NCI-H2107 treated with DMSO at 0.1 percent for 48 hours (cell line): ENCODE results near the gene IFTAP.
A peak's percentile ranks its signal among the peaks of the same experiment; 100 is the strongest.

Experiments used
- DNase-seq: peaks from one replicate; lab custom pipeline; 2025; ENCODE audit not compliant: unreplicated experiment; lab: John Stamatoyannopoulos, UW

The IFTAP gene

DNA sequence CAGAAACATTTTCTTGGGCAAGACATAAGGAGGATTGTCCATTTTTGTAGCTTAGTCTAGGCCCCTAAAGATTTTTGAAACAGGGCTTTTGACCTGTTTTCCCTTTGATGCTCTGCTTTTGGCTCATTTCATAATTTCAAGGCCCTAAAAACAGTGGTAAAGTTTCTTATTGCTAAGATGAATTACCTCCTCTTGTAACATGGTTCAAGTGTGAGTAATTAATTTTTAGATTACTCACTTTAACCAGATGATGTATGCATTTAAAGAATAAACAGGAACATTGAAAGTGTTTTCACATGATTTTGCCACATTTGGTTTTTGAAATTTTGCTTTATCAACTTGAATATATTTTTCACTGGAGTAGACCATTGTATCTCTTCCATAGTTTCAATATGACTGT is 2.6 kb downstream of the IFTAP start:
- no peak for DNase-seq

- DNase-seq: no peak
These were observed 3.7 kb downstream of the IFTAP start, which contains the start of gene RAG2 for GRCh38 chr11:36598051-36598450. Gene RAG2, minus strand, starts transcription at chr11:36598236. Its CDS starts 4,068 bp downstream, at chr11:36594168.

DNA sequence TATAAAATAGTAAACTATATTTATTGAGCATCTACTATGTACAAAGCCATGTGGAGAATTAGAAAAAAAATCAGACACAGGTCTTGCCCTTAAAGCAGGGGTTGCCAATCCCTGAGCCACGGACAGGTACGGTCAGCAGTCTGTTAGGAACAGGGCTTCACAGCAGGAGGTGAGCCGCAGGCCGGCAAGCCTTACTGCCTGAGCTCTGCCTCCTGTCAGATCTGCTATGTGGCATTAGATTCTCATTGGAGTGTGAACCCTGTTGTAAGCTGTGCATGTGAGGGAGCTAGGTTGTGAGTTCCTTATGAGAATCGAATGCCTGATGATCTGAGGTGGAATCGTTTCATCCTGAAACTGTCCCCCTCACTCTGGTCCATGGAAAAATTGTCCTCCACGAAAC is 5.9 kb downstream of the IFTAP start:
- DNase-seq: no peak

DNA sequence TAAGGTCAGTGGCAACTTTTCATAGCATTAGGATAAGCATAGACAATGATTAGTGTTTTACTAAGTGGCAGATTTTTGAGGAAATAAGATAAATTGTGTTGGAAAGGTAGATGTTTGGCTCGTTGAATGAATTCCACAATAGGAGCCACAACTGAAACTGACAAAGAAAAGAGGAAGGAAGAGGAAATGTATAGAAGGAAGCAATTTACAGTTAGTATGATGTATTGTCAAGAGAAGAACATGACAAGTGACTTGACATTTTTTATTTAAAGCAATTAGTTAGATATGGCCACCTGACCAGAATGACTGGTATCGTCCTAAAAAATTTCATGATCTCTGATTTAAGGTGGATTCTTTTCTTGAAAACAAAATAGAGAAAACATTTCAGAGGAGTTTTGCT is 6.9 kb downstream of the IFTAP start:
- DNase-seq: no peak

GRCh38 chr11:36602135-36602534 is 7.8 kb downstream of the IFTAP start:
- no peak for DNase-seq

DNA sequence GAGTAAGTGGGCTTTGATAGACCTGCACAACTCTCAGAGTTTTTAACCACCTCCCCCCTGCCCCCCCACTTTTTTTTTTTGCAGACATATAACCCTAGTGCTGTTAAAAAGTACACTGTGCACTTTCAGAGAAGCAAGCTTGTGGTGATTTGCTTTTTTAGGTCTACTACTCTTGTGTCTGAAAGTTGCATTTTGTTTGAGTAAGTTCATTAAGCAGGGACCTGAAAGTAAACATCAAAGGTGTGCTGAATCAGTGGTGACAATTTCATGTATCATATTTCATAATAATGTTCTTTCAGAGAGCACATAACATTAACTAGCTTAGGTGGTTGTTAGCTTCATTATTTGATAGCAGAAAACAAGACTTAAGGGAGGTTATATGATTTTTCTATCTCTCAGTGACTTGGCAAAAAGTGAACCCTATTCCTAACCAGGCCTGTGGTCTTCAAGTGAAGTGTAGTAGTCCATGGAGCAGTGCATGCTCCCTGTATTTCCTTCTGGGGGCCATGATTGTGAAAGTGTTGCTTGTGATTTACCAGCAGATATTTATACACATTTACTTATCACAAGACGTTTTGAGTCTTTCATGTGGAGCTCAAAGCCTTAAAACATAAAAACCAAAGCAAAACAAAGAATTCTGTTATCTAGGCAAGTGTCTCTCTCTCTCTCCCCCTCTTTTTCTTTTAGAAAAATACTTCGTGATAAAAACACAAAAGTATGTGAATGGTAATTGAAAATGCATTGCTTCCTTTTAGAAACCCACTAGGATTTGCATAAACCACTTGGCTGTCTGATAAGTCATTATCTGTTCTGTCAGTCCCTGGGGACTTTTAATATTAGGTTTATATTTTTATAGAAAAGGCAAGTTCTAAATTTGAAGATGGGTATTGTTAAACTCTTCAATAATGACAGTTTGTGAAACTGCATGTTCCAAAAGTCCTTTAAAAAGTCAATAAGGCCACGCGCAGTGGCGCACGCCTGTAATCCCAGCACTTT is 11.2 kb downstream of the IFTAP start:
- DNase-seq: peak; percentile 3

DNA sequence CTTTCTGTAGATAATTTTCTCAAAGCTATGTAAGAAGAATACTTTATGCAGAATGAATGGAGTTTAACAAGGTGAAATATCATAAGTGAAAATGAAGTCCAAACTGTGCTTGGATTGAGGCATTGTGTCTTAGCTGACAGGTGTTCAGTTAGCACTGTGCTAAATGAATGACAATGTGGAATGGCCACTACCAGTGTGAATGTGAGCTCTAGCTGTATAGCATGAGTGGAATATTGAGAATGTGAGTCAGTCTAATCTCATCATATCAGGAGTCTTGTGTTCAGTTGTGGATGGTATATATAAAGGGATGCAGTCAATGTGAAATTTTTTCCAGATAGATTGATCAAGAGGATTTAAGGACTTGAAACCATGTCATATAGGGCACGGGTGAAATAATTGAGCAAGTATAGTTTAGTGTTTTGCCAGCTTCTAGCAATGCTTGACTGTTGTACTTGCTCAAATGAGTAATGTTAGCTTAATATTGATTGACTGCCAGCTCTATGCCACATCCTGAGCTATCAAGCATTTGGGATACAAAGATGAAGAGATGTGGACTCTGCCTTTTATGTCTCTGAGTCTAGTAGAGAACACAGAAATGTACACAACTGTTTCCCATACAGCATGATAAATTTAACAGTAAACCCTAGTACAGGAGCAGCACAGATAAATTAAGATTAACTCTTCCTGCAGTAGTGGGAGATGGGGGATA is 14.3 kb downstream of the IFTAP start:
- no peak for DNase-seq

GRCh38 chr11:36609383-36609782 is 15.1 kb downstream of the IFTAP start:
- no peak for DNase-seq

DNA sequence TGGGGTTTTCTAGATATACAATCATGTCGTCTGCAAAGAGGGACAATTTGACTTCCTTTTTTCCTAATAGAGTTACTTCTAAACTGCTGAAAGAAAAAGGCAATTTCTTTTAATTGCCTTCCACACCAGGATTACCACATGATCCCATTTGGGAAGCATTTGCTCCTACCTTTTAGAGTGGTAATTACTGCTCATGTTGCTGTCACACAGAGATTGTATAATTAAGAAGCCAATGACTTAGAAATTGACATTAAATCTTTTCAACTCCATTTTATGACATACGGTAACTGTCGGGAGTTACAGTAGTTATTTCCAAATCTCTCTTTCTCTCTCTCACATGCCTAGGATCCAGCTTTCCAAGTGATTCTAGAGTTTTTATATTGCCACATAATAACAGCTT is 21.5 kb downstream of the IFTAP start:
- DNase-seq: no peak

DNA sequence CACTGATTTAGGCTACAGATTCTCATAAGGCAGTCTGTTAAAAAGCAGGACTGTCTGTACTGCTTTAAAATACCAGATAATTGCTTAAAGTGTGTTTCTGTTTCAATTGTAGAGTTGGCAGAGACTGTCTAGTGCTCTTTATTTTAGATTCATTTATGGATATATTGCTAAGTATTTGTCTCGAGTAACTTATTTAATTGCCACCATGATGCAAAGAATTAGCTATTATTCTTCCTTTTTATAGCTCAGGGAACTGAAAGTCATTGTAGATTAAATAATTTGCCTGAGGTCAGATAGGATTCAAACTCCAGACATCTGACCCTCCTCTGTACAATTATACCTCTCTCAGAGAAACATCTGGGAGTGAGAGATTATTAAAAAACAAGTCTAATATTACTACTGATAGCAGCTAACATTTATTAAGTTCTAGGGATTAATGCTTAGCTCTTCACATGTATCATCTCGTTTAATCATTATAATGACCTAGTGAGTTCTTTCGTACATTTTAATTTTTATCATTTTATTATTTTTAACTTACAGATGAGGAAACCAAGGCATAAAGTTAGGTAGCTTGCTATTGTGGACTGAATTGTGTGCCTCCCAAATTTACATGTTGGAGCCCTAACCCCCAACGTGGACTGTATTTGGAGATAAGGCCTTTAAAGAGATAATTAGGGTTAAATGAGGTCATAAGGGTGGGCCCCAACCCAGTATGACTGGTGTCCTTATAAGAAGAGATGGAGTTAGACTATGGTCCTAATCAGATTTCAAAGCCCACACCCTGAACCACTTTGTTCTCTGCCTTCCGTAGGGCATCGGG is 23.5 kb downstream of the IFTAP start:
- DNase-seq: no peak

DNA sequence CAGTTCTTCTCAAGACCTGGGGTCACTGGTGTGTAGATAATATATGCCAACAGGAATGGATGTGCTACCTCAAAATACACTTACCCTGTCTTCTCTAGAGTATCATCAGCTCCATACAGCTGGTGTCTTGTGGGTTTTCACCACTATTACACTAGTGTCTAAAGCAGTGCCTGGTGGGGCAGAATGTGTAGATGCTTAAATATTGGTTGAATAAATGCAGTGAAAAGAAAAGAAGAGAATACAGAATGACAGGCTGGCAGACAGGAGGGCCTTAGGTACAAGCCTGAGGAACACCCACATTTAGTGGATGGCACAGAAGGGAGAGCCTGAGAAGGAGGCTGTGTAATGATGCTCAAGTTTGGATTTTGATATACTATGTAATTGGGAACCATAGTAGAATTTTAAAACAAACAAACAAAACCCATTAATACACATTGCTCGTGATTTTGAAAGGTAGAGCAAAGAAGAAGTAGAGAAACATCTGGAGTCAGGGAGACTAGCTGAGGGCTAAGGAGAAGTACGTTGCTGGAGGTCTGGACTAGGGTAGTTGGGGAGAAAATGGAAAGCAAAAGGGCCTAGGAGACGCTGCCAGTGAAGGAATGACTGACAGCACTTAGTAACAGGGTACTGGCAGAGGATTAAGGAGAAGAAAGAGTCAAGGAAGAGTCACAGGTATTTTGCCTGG is 24.2 kb downstream of the IFTAP start:
- no peak for DNase-seq

- no peak for DNase-seq
These were observed 25.2 kb downstream of the IFTAP start for GRCh38 chr11:36619502-36619901.

DNA sequence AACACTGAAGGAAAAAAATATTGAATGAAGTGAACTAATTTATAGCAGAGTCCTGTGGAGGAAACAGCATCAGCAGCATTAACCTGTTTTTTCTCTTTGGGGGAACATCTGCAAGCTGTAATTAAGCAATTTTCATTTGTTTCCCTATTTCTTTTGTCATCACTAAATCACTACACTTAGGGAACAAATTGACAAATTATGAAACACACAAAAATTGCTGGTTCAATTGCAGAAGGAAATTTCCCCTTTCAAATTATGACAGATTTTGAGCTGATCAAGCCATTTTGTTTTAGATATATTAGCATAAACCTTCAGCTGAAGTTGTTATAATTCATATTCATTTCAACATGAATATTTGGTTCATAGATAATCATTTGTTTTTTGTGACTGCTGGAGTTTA is 25.9 kb downstream of the IFTAP start:
- no peak for DNase-seq

GRCh38 chr11:36622431-36623136 is 28.3 kb downstream of the IFTAP start:
- DNase-seq: peak; percentile 28

DNA sequence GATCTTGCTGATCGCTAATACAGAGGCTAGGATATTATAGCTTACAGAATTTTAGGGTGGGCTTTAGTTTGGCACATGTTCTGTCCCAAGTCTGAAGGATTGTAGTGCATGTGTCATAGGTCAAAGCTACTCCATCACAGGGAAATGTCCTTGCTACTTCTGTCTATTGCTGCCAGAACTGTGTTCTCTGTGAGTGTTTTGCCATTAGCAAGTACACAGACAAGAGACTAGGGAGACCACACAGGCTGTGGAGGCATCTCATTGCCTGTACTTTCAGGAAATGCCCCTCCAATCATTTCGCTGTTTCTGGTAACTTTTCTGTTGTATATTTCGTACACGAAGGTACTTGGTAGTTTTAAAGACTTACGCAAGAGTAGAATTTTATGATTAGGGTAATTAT is 29.2 kb downstream of the IFTAP start:
- no peak for DNase-seq

DNA sequence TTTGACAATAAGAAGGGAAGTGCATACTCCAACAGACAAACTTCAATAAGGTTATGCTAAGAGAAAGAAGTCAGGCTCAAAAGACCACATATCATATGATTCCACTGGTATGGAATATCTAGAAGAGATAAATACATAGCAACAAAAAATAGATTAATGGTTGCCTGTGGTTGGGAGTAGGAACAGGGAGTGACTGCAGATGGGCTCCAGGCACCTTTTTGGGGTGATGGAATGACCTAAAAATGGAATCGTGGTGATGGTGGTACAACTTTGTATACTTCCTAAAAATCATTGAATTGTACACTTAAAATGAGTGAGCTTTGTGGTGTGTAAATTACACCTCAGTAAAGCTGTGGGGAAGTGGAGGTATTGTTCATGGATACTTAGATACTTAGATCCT is 32.7 kb downstream of the IFTAP start:
- DNase-seq: no peak

DNA sequence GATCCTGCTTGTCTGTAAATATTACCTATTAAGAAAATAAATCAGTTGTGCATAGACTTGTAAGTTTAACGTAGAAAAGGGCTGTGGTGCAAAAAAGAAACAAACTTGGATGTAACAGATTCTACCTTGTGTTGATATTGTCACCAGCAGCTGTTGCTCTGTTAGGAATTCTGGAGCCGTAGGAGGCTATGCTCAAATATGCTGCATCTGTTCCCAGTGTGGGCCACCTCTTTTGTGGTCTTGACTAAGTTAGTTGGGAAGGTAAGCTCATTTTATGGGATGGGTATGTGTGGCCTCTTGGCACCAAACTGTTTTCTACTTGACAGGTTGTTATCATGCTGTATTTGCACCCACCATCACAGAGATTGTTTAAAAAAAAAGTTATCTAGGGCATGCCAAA is 33.2 kb downstream of the IFTAP start:
- DNase-seq: no peak

- DNase-seq: no peak
These were observed 33.8 kb downstream of the IFTAP start for GRCh38 chr11:36628141-36628540.

DNA sequence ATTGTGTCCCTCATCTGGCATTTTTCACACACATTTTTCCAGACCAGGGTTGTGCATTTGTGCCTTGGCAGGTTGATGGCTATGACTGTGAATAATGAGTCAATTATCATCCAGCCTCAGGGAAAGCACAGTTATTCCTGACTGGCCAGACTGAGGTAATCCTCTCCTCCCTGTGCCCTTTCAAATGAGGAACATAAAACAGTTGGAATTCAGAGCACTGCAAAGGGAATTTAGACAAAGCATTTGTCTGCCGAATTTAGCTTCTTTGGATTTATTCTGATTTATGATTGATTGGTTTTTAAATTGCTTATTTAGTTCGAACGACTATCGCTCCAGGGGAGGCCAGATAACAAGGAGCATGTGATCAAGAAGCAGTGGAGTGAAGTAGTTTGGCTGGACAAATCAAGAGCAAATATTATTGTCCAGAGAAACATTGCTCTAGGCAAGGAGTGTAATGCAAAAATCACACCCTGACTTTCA is 34.5 kb downstream of the IFTAP start:
- no peak for DNase-seq

- DNase-seq: no peak
These were observed 37.5 kb downstream of the IFTAP start for GRCh38 chr11:36631774-36632173.
